Body of pancreas (tissue), 4 donors: ENCODE measurements around the gene CCNDBP1.

Source experiments
- POLR2A ChIP-seq, 3 donors: fragments of 450-650 bp; IDR thresholded peaks; one replicate each; pipeline ENCODE4 v1.6.1; 2016; ENCODE audit warnings: antibody characterized with exemption in 3 of 3, mild to moderate bottlenecking in 2 of 3
- TF ChIP-seq, protein P1 (sequence below), 7 experiments: fragments of 450-650 bp in 4 of 7; fragments of 200-600 bp in 3 of 7; sonication (generic) in 3 of 7; IDR thresholded peaks; one replicate each; pipeline ENCODE4 v1.5.1; 2016 to 2019; ENCODE audit warnings: antibody characterized with exemption in 7 of 7

DNA sequence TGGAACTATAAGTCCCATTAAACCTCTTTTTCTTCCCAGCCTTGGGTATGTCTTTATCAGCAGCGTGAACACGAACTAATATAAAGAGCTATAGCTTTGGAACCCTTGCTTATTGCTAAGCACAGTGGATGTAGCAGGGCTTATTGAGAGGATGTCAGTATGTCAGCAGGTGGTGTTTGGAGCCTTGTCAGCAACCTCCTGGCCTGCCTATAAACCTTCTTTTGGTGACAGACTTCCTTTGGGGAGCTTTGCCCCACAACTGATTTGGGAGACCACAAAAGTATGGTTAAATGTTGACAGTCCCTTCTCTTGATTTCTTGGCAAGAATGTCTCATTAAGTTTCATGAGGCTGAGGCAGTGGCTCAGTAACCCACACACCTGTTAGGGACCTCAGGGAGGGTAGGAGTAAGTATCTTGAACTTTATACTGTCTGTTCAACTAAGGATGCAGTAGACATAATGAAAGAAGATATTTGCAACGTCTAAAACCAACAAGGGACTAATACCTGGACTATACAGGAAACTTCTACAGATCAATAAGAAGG is 14.8 kb downstream of the CCNDBP1 start:
- TF ChIP-seq, protein P1, sequence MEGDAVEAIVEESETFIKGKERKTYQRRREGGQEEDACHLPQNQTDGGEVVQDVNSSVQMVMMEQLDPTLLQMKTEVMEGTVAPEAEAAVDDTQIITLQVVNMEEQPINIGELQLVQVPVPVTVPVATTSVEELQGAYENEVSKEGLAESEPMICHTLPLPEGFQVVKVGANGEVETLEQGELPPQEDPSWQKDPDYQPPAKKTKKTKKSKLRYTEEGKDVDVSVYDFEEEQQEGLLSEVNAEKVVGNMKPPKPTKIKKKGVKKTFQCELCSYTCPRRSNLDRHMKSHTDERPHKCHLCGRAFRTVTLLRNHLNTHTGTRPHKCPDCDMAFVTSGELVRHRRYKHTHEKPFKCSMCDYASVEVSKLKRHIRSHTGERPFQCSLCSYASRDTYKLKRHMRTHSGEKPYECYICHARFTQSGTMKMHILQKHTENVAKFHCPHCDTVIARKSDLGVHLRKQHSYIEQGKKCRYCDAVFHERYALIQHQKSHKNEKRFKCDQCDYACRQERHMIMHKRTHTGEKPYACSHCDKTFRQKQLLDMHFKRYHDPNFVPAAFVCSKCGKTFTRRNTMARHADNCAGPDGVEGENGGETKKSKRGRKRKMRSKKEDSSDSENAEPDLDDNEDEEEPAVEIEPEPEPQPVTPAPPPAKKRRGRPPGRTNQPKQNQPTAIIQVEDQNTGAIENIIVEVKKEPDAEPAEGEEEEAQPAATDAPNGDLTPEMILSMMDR (IDR thresholded peaks at IDR 0.05): no peak
- TF ChIP-seq POLR2A (IDR thresholded peaks at IDR 0.05): no peak
